ENCODE data around the gene NNAT.
"Not testable (repeated sequence)": the region's sequence is repeated elsewhere in the genome, so short reads cannot be mapped to it uniquely, and the experiment has no call there.

The NNAT gene

GRCh38 chr20:37537505-37537904, 16.5 kb downstream of the NNAT start:
- DNase-seq (ENCODE audit: low read depth, low spot score), result no peak
- H3K4me3 ChIP-seq (ENCODE audit: insufficient read length, low read depth), result no peak overlapping the region
- peaks cover 4% of the 10 kb centered on the region; the same call in 1 of the 2 replicates for H3K9me3 ChIP-seq (ENCODE audit: insufficient read depth, low read length)
- H3K36me3 ChIP-seq (ENCODE audit: insufficient read depth, insufficient read length, low read length), result no peaks in the 10 kb centered on the region
- no peak overlapping the region for H3K9ac ChIP-seq (ENCODE audit: insufficient read length, low read depth)
- peaks cover 5% of the 10 kb centered on the region for H3K4me1 ChIP-seq (ENCODE audit: insufficient read depth, insufficient read length)
- TF ChIP-seq SUZ12 (IDR thresholded peaks at IDR 0.05; ENCODE audit: extremely low read depth, insufficient read depth, insufficient read length) (no peak), ZNF274 (IDR thresholded peaks at IDR 0.05; ENCODE audit: low read depth, low read length) (no peak), YY1 (IDR thresholded peaks at IDR 0.05; ENCODE audit: insufficient read depth, insufficient read length) (no peak)
- no peaks in the 10 kb centered on the region for H3K27me3 ChIP-seq (ENCODE audit: insufficient read depth, insufficient read length)

- Histone ChIP-seq H3K4me1 (ENCODE audit: insufficient read depth, insufficient read length) (peaks cover 5% of the 10 kb centered on the region), H3K36me3 (ENCODE audit: insufficient read depth, insufficient read length, low read length) (no peaks in the 10 kb centered on the region), H3K9ac (ENCODE audit: insufficient read length, low read depth) (no peak overlapping the region), H3K9me3 (ENCODE audit: insufficient read depth, low read length) (peaks cover 4% of the 10 kb centered on the region; the same call in 1 of the 2 replicates), H3K4me3 (ENCODE audit: insufficient read length, low read depth) (no peak overlapping the region), H3K27me3 (ENCODE audit: insufficient read depth, insufficient read length) (no peaks in the 10 kb centered on the region)
- TF ChIP-seq YY1 (IDR thresholded peaks at IDR 0.05; ENCODE audit: insufficient read depth, insufficient read length) (no peak), SUZ12 (IDR thresholded peaks at IDR 0.05; ENCODE audit: extremely low read depth, insufficient read depth, insufficient read length) (no peak)
- DNase-seq (ENCODE audit: low read depth, low spot score), result no peak
These were observed 17.0 kb downstream of the NNAT start for GRCh38 chr20:37538003-37538402.

GRCh38 chr20:37539424-37539823, 18.4 kb downstream of the NNAT start:
- Histone ChIP-seq H3K9me3 (ENCODE audit: insufficient read depth, low read length) (peaks cover 4% of the 10 kb centered on the region; the same call in 1 of the 2 replicates), H3K4me1 (ENCODE audit: insufficient read depth, insufficient read length) (peaks cover 5% of the 10 kb centered on the region), H3K27me3 (ENCODE audit: insufficient read depth, insufficient read length) (no peaks in the 10 kb centered on the region), H3K4me3 (ENCODE audit: insufficient read length, low read depth) (no peak overlapping the region), H3K9ac (ENCODE audit: insufficient read length, low read depth) (no peak overlapping the region), H3K36me3 (ENCODE audit: insufficient read depth, insufficient read length, low read length) (no peaks in the 10 kb centered on the region)
- TF ChIP-seq SUZ12 (IDR thresholded peaks at IDR 0.05; ENCODE audit: extremely low read depth, insufficient read depth, insufficient read length) (no peak), YY1 (IDR thresholded peaks at IDR 0.05; ENCODE audit: insufficient read depth, insufficient read length) (no peak), ZNF274 (IDR thresholded peaks at IDR 0.05; ENCODE audit: low read depth, low read length) (no peak)
- DNase-seq (ENCODE audit: low read depth, low spot score), result no peak

GRCh38 chr20:37540001-37540400, 19.0 kb downstream of the NNAT start:
- Histone ChIP-seq H3K27me3 (ENCODE audit: insufficient read depth, insufficient read length) (no peaks in the 10 kb centered on the region), H3K4me3 (ENCODE audit: insufficient read length, low read depth) (no peak overlapping the region)

GRCh38 chr20:37540838-37541237, 19.8 kb downstream of the NNAT start:
- H3K9ac ChIP-seq (ENCODE audit: insufficient read length, low read depth); DNase-seq (ENCODE audit: low read depth, low spot score); H3K4me3 ChIP-seq (ENCODE audit: insufficient read length, low read depth); H3K27me3 ChIP-seq (ENCODE audit: insufficient read depth, insufficient read length); H3K4me1 ChIP-seq (ENCODE audit: insufficient read depth, insufficient read length); H3K9me3 ChIP-seq (ENCODE audit: insufficient read depth, low read length); H3K36me3 ChIP-seq (ENCODE audit: insufficient read depth, insufficient read length, low read length): not testable (repeated sequence)

More at GRCh38 chr20:37540001-37540400, 19.0 kb downstream of the NNAT start:
- peaks cover 4% of the 10 kb centered on the region; the same call in 1 of the 2 replicates for H3K9me3 ChIP-seq (ENCODE audit: insufficient read depth, low read length)
- H3K36me3 ChIP-seq (ENCODE audit: insufficient read depth, insufficient read length, low read length), result no peaks in the 10 kb centered on the region
- H3K9ac ChIP-seq (ENCODE audit: insufficient read length, low read depth), result no peak overlapping the region
- no peak for DNase-seq (ENCODE audit: low read depth, low spot score)
- H3K4me1 ChIP-seq (ENCODE audit: insufficient read depth, insufficient read length), result peaks cover 2% of the 10 kb centered on the region
- TF ChIP-seq YY1 (IDR thresholded peaks at IDR 0.05; ENCODE audit: insufficient read depth, insufficient read length) (no peak), SUZ12 (IDR thresholded peaks at IDR 0.05; ENCODE audit: extremely low read depth, insufficient read depth, insufficient read length) (no peak), ZNF274 (IDR thresholded peaks at IDR 0.05; ENCODE audit: low read depth, low read length) (no peak)

GRCh38 chr20:37541326-37541725, 20.3 kb downstream of the NNAT start:
- H3K36me3 ChIP-seq (ENCODE audit: insufficient read depth, insufficient read length, low read length), result no peaks in the 10 kb centered on the region
- H3K9me3 ChIP-seq (ENCODE audit: insufficient read depth, low read length), result peaks cover 4% of the 10 kb centered on the region; the same call in 1 of the 2 replicates
- H3K4me1 ChIP-seq (ENCODE audit: insufficient read depth, insufficient read length), result peaks cover 2% of the 10 kb centered on the region
- no peak overlapping the region for H3K4me3 ChIP-seq (ENCODE audit: insufficient read length, low read depth)
- no peaks in the 10 kb centered on the region for H3K27me3 ChIP-seq (ENCODE audit: insufficient read depth, insufficient read length)
- no peak overlapping the region for H3K9ac ChIP-seq (ENCODE audit: insufficient read length, low read depth)
- TF ChIP-seq ZNF274 (IDR thresholded peaks at IDR 0.05; ENCODE audit: low read depth, low read length) (no peak), YY1 (IDR thresholded peaks at IDR 0.05; ENCODE audit: insufficient read depth, insufficient read length) (no peak), SUZ12 (IDR thresholded peaks at IDR 0.05; ENCODE audit: extremely low read depth, insufficient read depth, insufficient read length) (no peak)
- no peak for DNase-seq (ENCODE audit: low read depth, low spot score)

GRCh38 chr20:37542281-37542680, 21.2 kb downstream of the NNAT start:
- H3K27me3 ChIP-seq (ENCODE audit: insufficient read depth, insufficient read length), result no peaks in the 10 kb centered on the region
- no peak for DNase-seq (ENCODE audit: low read depth, low spot score)
- no peaks in the 10 kb centered on the region for H3K36me3 ChIP-seq (ENCODE audit: insufficient read depth, insufficient read length, low read length)
- H3K9me3 ChIP-seq (ENCODE audit: insufficient read depth, low read length), result peaks cover 4% of the 10 kb centered on the region; the same call in 1 of the 2 replicates
- TF ChIP-seq ZNF274 (IDR thresholded peaks at IDR 0.05; ENCODE audit: low read depth, low read length) (no peak), SUZ12 (IDR thresholded peaks at IDR 0.05; ENCODE audit: extremely low read depth, insufficient read depth, insufficient read length) (no peak), YY1 (IDR thresholded peaks at IDR 0.05; ENCODE audit: insufficient read depth, insufficient read length) (no peak)
- no peak overlapping the region for H3K9ac ChIP-seq (ENCODE audit: insufficient read length, low read depth)
- no peak overlapping the region for H3K4me3 ChIP-seq (ENCODE audit: insufficient read length, low read depth)
- peaks cover 2% of the 10 kb centered on the region for H3K4me1 ChIP-seq (ENCODE audit: insufficient read depth, insufficient read length)

GRCh38 chr20:37543828-37544227, 22.8 kb downstream of the NNAT start:
- Histone ChIP-seq H3K4me1 (ENCODE audit: insufficient read depth, insufficient read length) (peaks cover 2% of the 10 kb centered on the region), H3K27me3 (ENCODE audit: insufficient read depth, insufficient read length) (no peaks in the 10 kb centered on the region), H3K36me3 (ENCODE audit: insufficient read depth, insufficient read length, low read length) (no peaks in the 10 kb centered on the region), H3K9ac (ENCODE audit: insufficient read length, low read depth) (no peak overlapping the region), H3K9me3 (ENCODE audit: insufficient read depth, low read length) (no peaks in the 10 kb centered on the region), H3K4me3 (ENCODE audit: insufficient read length, low read depth) (no peak overlapping the region)
- DNase-seq (ENCODE audit: low read depth, low spot score), result no peak
- no peak for TF ChIP-seq ZNF274 (IDR thresholded peaks at IDR 0.05; ENCODE audit: low read depth, low read length)
- no peak for TF ChIP-seq YY1 (IDR thresholded peaks at IDR 0.05; ENCODE audit: insufficient read depth, insufficient read length)
- TF ChIP-seq SUZ12 (IDR thresholded peaks at IDR 0.05; ENCODE audit: extremely low read depth, insufficient read depth, insufficient read length), result no peak

All from NT2/D1 (cell line).